Stomach (tissue), 9 donors: ENCODE results near the gene S100P. TPM values are rescaled to one million over a fixed set of nuclear protein-coding genes. Genes with fewer than 3 reads are reported as not detected.

ENCODE experiments used
- DNase-seq, 2 donors: peaks; one replicate each; pipeline versions ENCODE4 v3.0.0 to v3.0.0-alpha.2; 2013 to 2019
- H3K27ac ChIP-seq, 5 donors: fragments of 200-600 bp in 4 of 5; sonication (generic) in 4 of 5; one replicate each; pipeline ENCODE4 v1.5.1; 2013 to 2019; ENCODE audit warnings: mild to moderate bottlenecking in 1 of 5, moderate library complexity in 1 of 5
- H3K27me3 ChIP-seq, 3 donors: fragments of 200-600 bp; sonication (generic); one replicate each; pipeline ENCODE4 v1.5.1; 2017 to 2019; ENCODE audit warnings: mixed run types in 1 of 3
- H3K36me3 ChIP-seq, 4 donors: fragments of 200-600 bp; sonication (generic); 1 replicate in 3 of 4; 2 replicates in 1 of 4; pipeline ENCODE4 v1.5.1; 2016 to 2019
- H3K4me1 ChIP-seq, 4 donors: fragments of 200-600 bp; sonication (generic); one replicate each; pipeline ENCODE4 v1.5.1; 2016 to 2019
- H3K4me3 ChIP-seq, 4 donors: fragments of 200-600 bp; sonication (generic) in 3 of 4; one replicate each; pipeline ENCODE4 v1.5.1; 2016 to 2019; ENCODE audit warnings: mild to moderate bottlenecking in 1 of 4
- H3K9me3 ChIP-seq, 4 donors: fragments of 200-600 bp; sonication (generic); one replicate each; pipeline ENCODE4 v1.5.1; 2016 to 2019
- CTCF ChIP-seq, 7 experiments: fragments of 450-650 bp in 4 of 7; fragments of 200-600 bp in 3 of 7; sonication (generic) in 3 of 7; IDR thresholded peaks; one replicate each; pipeline ENCODE4 v1.5.1; 2016 to 2019; ENCODE audit warnings: antibody characterized with exemption in 7 of 7, control low read depth in 2 of 7, mild to moderate bottlenecking in 1 of 7
- EP300 ChIP-seq: sonication (generic); formaldehyde crosslinking; IDR thresholded peaks from one replicate; pipeline ENCODE4 v1.6.1; 2017; ENCODE audit warnings: antibody characterized with exemption
- POLR2A ChIP-seq, 4 donors: fragments of 450-650 bp; IDR thresholded peaks; one replicate each; pipeline ENCODE4 v1.6.1; 2016; ENCODE audit warnings: antibody characterized with exemption in 4 of 4, control low read depth in 2 of 4, mild to moderate bottlenecking in 1 of 4, moderate library complexity in 1 of 4
- POLR2AphosphoS5 ChIP-seq, 3 donors: sonication (generic); formaldehyde crosslinking; IDR thresholded peaks; one replicate each; pipeline ENCODE4 v1.6.1; 2016; ENCODE audit warnings: antibody characterized with exemption in 3 of 3
- WGBS, 5 donors: extraction: QIAGEN DNeasy Blood & Tissue Kit in 3 of 5; methylation state at CpG; one replicate each; pipeline versions ENCODE4 v1.1.5 to v1.1.7; 2013 to 2018; 5-methylcytosine and 5-hydroxymethylcytosine counted together
- intact Hi-C: fragments of 100-400 bp; cut with DNase I; formaldehyde crosslinking; loops from one replicate; pipeline ENCODE4 v1.15.1; 2023; ENCODE audit warnings: low total_unique reads
- polyA plus RNA-seq, 3 donors: library from polyadenylated mRNA; stranded (reverse); fragments of 200-250 nt; gene quantifications; one replicate each; pipeline ENCODE4 v1.2.3, GENCODE V29; 2013
- total RNA-seq, 5 donors: library from RNA; depleted of rRNA; stranded (reverse); fragments of >200 nt; gene quantifications; one replicate each; pipeline versions ENCODE4 v1.1.0 to v1.2.3, GENCODE V29; 2014 to 2016
- donor health status: healthy with polysubstance abuse.
- donor health status: Bipolar disorder and iron deficiency.
- donor health status: healthy.

S100P gene
- total and polyA plus RNA-seq, 8 donors = 3.1 to 2,173 (median 142) TPM; not detected in 1

GRCh38 chr4:6714954-6715353 lies 21.3 kb downstream of the S100P start:
- DNase-seq = no peak
- Histone ChIP-seq H3K4me1 (peaks cover 16 to 38% (median 31%) of the 10 kb centered on the region in 4 donors), H3K27me3 (no peaks in the 10 kb centered on the region), H3K27ac (no peak overlapping the region), H3K36me3 (no peaks in the 10 kb centered on the region), H3K9me3 (no peaks in the 10 kb centered on the region), H3K4me3 (no peak overlapping the region)
- 70 to 83% (median 77%) methylated on average over 1 of the region's 1 CpG for whole genome bisulfite sequencing, 5 donors
- intact Hi-C loops = no loop called here
- no peak for TF ChIP-seq CTCF (IDR thresholded peaks at IDR 0.05)
- no peak for TF ChIP-seq POLR2A (IDR thresholded peaks at IDR 0.05)
- no peak for TF ChIP-seq POLR2AphosphoS5 (IDR thresholded peaks at IDR 0.05)
- TF ChIP-seq EP300 = no peak

DNA sequence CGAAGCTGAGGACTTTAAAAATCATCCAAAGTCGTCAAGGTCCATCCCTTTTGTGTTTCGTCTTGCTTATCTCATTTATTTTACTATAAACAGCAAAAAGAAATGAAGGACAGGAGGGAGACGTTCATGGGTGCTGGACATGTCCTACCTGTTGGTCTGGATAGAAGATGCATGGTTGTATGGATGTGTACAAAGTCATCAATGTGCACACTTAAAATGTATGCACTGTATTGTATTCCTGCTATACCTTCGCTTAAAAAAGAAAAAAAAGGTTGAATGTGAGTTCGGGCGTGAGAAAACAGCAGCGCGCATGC lies 22.0 kb downstream of the S100P start:
- Histone ChIP-seq H3K4me3 (peak overlapping the region; percentile 70 to 93 (median 85)), H3K36me3 (no peaks in the 10 kb centered on the region), H3K27me3 (no peaks in the 10 kb centered on the region), H3K27ac (peak overlapping the region; percentile 87 to 97 (median 94)), H3K9me3 (no peaks in the 10 kb centered on the region), H3K4me1 (peaks cover 22 to 38% (median 30%) of the 10 kb centered on the region in 4 donors)
- intact Hi-C loops = no loop called here
- TF ChIP-seq POLR2AphosphoS5 (IDR thresholded peaks at IDR 0.05) = no peak
- no peak for TF ChIP-seq CTCF (IDR thresholded peaks at IDR 0.05)
- TF ChIP-seq POLR2A (IDR thresholded peaks at IDR 0.05) = no peak
- TF ChIP-seq EP300 = no peak
- WGBS, 5 donors = 6 to 8% (median 6%) methylated on average over 9 of the region's 9 CpGs
- no peak for DNase-seq

DNA sequence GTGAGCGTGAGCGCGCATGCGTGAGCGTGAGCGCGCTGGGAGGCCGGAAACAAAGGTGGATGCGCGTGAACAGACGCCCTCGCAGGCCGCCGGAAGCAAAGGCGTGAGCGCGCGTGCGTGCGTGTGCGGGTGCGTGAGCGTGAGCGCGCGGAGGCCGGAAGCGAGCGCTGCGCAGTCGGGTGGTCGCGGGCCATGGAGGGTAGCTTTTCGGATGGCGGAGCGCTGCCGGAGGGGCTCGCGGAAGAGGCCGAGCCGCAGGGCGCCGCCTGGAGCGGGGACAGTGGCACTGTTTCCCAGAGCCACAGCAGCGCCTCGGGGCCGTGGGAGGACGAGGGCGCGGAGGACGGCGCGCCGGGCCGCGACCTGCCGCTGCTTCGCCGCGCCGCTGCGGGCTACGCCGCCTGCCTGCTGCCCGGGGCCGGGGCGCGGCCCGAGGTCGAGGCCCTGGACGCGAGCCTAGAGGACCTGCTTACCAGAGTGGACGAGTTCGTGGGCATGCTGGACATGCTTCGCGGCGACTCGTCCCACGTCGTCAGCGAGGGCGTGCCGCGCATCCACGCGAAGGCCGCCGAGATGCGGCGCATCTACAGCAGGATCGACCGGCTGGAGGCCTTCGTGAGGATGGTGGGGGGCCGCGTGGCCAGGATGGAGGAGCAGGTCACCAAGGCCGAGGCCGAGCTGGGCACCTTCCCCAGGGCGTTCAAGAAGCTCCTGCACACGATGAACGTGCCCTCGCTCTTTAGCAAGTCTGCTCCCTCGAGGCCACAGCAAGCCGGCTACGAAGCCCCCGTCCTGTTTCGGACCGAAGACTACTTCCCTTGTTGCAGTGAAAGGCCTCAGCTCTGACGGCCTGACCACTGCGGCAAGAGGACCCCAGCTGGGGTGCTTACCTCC lies 22.6 kb downstream of the S100P start, which contains the start of gene BLOC1S4:
Gene BLOC1S4 (plus strand): TSS at position 157 of the 894 bp plus-strand sequence. CDS start 36 bp downstream, at position 193.
- intact Hi-C loops = no loop called here
- Histone ChIP-seq H3K27ac (peak within 1 kb of the TSS; percentile 87 to 97 (median 94)), H3K27me3 (no peaks in the 10 kb centered on the region), H3K9me3 (no peaks in the 10 kb centered on the region), H3K4me1 (peaks cover 22 to 38% (median 30%) of the 10 kb centered on the region in 4 donors), H3K36me3 (no peaks in the 10 kb centered on the region), H3K4me3 (peak within 1 kb of the TSS; percentile 70 to 93 (median 85))
- 0 to 1% (median 0%) methylated on average over 57 to 109 of the region's 109 CpGs for WGBS, 5 donors
- DNase-seq = peak; percentile 90 to 98
- TF ChIP-seq EP300 (no peak), CTCF (IDR thresholded peaks at IDR 0.05) (peak in 1 of 7 experiments; percentile 33), POLR2AphosphoS5 (IDR thresholded peaks at IDR 0.05) (peak; percentile 94 to 99 (median 96)), POLR2A (IDR thresholded peaks at IDR 0.05) (peak in 1 of 4 donors; percentile 40)

DNA sequence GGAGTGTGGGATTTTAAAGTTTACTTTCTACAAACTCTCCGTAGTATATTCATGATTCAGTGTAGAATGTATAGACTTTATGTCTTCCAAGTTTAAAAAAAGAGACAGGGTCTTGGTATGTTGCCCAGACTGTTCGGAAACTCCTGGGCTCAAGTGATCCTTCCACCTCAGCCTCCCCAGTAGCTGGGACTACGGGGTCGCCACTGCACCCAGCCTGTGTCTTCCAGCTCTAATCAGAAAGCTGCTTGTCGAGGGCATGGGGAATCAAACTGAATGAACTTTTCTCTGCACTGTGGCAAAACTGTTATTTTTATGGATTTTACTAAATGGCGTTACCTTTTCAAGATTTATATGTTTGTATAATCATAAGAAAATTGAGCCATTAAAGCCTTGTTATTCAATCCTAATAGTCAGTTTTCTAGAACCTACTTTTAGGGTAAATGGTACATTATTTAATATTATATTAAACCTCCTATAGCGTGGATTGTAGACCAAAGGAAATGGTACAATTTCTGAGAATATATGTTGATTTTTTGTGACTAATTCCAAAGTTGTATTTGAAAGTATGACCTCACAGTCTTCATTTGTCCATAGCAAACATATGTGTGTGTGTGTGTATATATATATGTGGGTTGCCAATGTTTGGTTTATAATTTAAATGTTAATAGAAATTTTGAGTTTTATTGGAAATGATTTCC lies 23.4 kb downstream of the S100P start:
- no peaks in the 10 kb centered on the region for H3K36me3 ChIP-seq
- TF ChIP-seq POLR2AphosphoS5 (IDR thresholded peaks at IDR 0.05) = no peak
- WGBS, 5 donors = 14 to 26% (median 19%) methylated on average over 7 of the region's 7 CpGs
- peak in 1 of 2 donors; percentile 35 for DNase-seq
- intact Hi-C loops = no loop called here
- H3K4me1 ChIP-seq = peaks cover 22 to 38% (median 30%) of the 10 kb centered on the region in 4 donors
- peak overlapping the region in 4 of 5 donors; percentile 87 to 97 (median 95) for H3K27ac ChIP-seq
- no peaks in the 10 kb centered on the region for H3K9me3 ChIP-seq
- H3K27me3 ChIP-seq = no peaks in the 10 kb centered on the region
- peak overlapping the region; percentile 70 to 93 (median 85) for H3K4me3 ChIP-seq
